K562 (cell line): Measurements from ENCODE around the gene PCDH18. TPM values are rescaled to one million over a fixed set of nuclear protein-coding genes. Genes with fewer than 3 reads are reported as not detected.

Experiments
- ATAC-seq: fragments of 200-7000 bp; cut with Tn5 transposase; 3 replicates; pipeline ENCODE4 v1.9.1; 2020; ENCODE audit warnings: moderate library complexity
- BruUV-seq: library from RNA; stranded (reverse); fragments of 400-500 nt; replicated peaks from 2 replicates; lab custom pipeline; 2021; lab: Mats Ljungman, UMichigan
- CTCF ChIA-PET: fragments of 300-600 bp; formaldehyde crosslinking; extraction: SDS; loops from one replicate; lab custom pipeline; 2021; ENCODE audit warnings: low intra/inter-chr PET ratio; lab: Yijun Ruan, JAX
- POLR2A ChIA-PET: fragments of 300-600, 350-650 bp; sonication (Branson Sonifier 250); formaldehyde crosslinking; extraction: SDS; loops from one replicate; lab custom pipeline; 2021; ENCODE audit warnings: antibody characterized with exemption, inconsistent platforms; lab: Yijun Ruan, JAX
- DNase-seq, 4 experiments: peaks; one replicate each; pipeline versions ENCODE4 v3.0.0 to v3.0.0-alpha.2; 2011 to 2018; ENCODE audit warnings: low spot score in 3 of 4, mixed read lengths in 3 of 4; ENCODE audit errors: extremely low read depth in 1 of 4
- FAIRE-seq: peaks from 2 replicates; lab custom pipeline; 2011; peaks lifted over from hg19 to GRCh38; lab: Jason Lieb, UNC
- H2AFZ ChIP-seq: 2 replicates; pipeline ENCODE4 v1.6.0; 2011; ENCODE audit warnings: low read depth, low read length, control low read depth, inconsistent platforms
- H3K27ac ChIP-seq: fragments of 200-600 bp; 3 replicates; pipeline ENCODE4 v1.8.0; 2011; ENCODE audit warnings: low read depth, mild to moderate bottlenecking, control low read depth, inconsistent platforms, low read length, moderate library complexity, mixed read lengths; ENCODE audit errors: extremely low read depth
- H3K27me3 ChIP-seq, 2 experiments: fragments of 300-600 bp in 1 of 2; 2 replicates in 1 of 2; 3 replicates in 1 of 2; pipeline versions ENCODE4 v1.6.0 to v1.8.0; 2011; ENCODE audit warnings: inconsistent platforms in 2 of 2, low read length in 2 of 2, mild to moderate bottlenecking in 1 of 2, mixed read lengths in 1 of 2, moderate library complexity in 1 of 2; ENCODE audit not compliant: control insufficient read depth in 2 of 2, insufficient read depth in 2 of 2
- H3K36me3 ChIP-seq: fragments of 300-600 bp; 3 replicates; pipeline ENCODE4 v1.8.0; 2011; ENCODE audit warnings: mild to moderate bottlenecking, low read length, inconsistent platforms; ENCODE audit not compliant: control insufficient read depth, insufficient read depth
- H3K4me1 ChIP-seq, 2 experiments: fragments of 200-600 bp in 1 of 2; replicated peaks in 1 of 2; 2 replicates in 1 of 2; 3 replicates in 1 of 2; pipeline versions ENCODE4 v1.5.1 to v1.8.0; 2011; ENCODE audit warnings: inconsistent platforms in 2 of 2, low read length in 2 of 2, mild to moderate bottlenecking in 1 of 2, mixed read lengths in 1 of 2, moderate library complexity in 1 of 2; ENCODE audit not compliant: control insufficient read depth in 2 of 2, insufficient read depth in 2 of 2
- H3K4me2 ChIP-seq: 2 replicates; pipeline ENCODE4 v1.6.1; 2011; ENCODE audit warnings: low read length, control low read depth, inconsistent platforms, mixed read lengths; ENCODE audit not compliant: insufficient read depth
- H3K4me3 ChIP-seq: fragments of 200-600 bp; sonication (generic), shearing (Covaris generic); 2 replicates; pipeline ENCODE4 v1.5.1; 2016; ENCODE audit warnings: control low read depth, inconsistent platforms
- H3K79me2 ChIP-seq: fragments of 200-600 bp; 3 replicates; pipeline ENCODE4 v1.8.0; 2011; ENCODE audit warnings: low read length, inconsistent platforms; ENCODE audit not compliant: control insufficient read depth, insufficient read depth
- H3K9ac ChIP-seq, 2 experiments: 2 replicates each; pipeline versions ENCODE4 v1.6.0 to v1.6.1; 2011; ENCODE audit warnings: low read depth in 2 of 2, low read length in 2 of 2, control low read depth in 1 of 2, inconsistent platforms in 1 of 2, mild to moderate bottlenecking in 1 of 2, mixed read lengths in 1 of 2; ENCODE audit not compliant: insufficient read depth in 1 of 2
- H3K9me1 ChIP-seq: one replicate; pipeline ENCODE4 v1.6.0; 2011; ENCODE audit warnings: inconsistent platforms, mild to moderate bottlenecking, low read length, moderate library complexity; ENCODE audit not compliant: control insufficient read depth, insufficient read depth
- H3K9me3 ChIP-seq: replicated peaks from 2 replicates; pipeline ENCODE4 v1.5.1; 2011; ENCODE audit warnings: low read depth, low read length, inconsistent platforms; ENCODE audit not compliant: control insufficient read depth, insufficient read depth
- H4K20me1 ChIP-seq: replicated peaks from 2 replicates; pipeline ENCODE4 v1.6.1; 2011; ENCODE audit warnings: low read length, inconsistent platforms, mixed read lengths; ENCODE audit not compliant: control insufficient read depth, insufficient read depth
- ATF6 ChIP-seq: sonication (generic); formaldehyde crosslinking; IDR thresholded peaks from 2 replicates; pipeline ENCODE4 v1.4.0; 2020; ENCODE audit warnings: mild to moderate bottlenecking, missing genetic modification reagents
- CHCHD3 ChIP-seq: fragments of 250-450 bp; sonication (Bioruptor Pico); IDR thresholded peaks from 2 replicates; pipeline ENCODE4 v2.1.2; 2022; ENCODE audit warnings: mild to moderate bottlenecking
- EGR1 ChIP-seq: fragments of 450-650 bp; conservative IDR thresholded peaks from 2 replicates; pipeline ENCODE4 v1.6.1; 2017; ENCODE audit warnings: mild to moderate bottlenecking
- MLX ChIP-seq, 2 experiments: fragments of 450-650 bp in 1 of 2; sonication (generic) in 1 of 2; formaldehyde crosslinking; conservative IDR thresholded peaks; 2 replicates each; pipeline versions ENCODE4 v1.4.0 to v1.8.1; 2020 to 2022; ENCODE audit warnings: mild to moderate bottlenecking in 1 of 2, missing genetic modification reagents in 1 of 2
- PRDM10 ChIP-seq: fragments of 450-650 bp; IDR thresholded peaks from 2 replicates; pipeline ENCODE4 v1.6.1; 2018; ENCODE audit not compliant: partially characterized antibody
- PRPF4 ChIP-seq: fragments of 200-400 bp; formaldehyde crosslinking; IDR thresholded peaks from one replicate; pipeline ENCODE4 v1.6.1; 2017; ENCODE audit warnings: low read length, low read depth, mild to moderate bottlenecking; ENCODE audit not compliant: insufficient read depth, poor library complexity, severe bottlenecking
- ZKSCAN1 ChIP-seq: fragments of 150-350 bp; IDR thresholded peaks from 2 replicates; pipeline ENCODE4 v1.6.1; 2016; ENCODE audit warnings: low read depth, low read length
- ZNF224 ChIP-seq: sonication (generic); formaldehyde crosslinking; IDR thresholded peaks from 2 replicates; pipeline ENCODE4 v1.8.0; 2022; ENCODE audit warnings: mild to moderate bottlenecking, missing genetic modification reagents
- WGBS: fragments of 100-300 bp; shearing (Covaris generic); methylation state at CpG from one replicate; pipeline ENCODE4 v1.1.6; 2016; ENCODE audit warnings: low coverage, mixed read lengths; ENCODE audit not compliant: insufficient coverage; ENCODE audit errors: missing lambda C conversion rate; 5-methylcytosine and 5-hydroxymethylcytosine counted together
- in situ Hi-C: fragments of 300-500 bp; cut with MboI; formaldehyde crosslinking; loops from 4 replicates; pipeline ENCODE4 v1.15.0; 2018; ENCODE audit warnings: inconsistent platforms, mixed read lengths
- intact Hi-C: fragments of 100-400 bp; cut with micrococcal nuclease; formaldehyde crosslinking; loops from 2 replicates; pipeline ENCODE4 v1.14.2; 2022
- polyA plus RNA-seq, 8 experiments: library from polyadenylated mRNA; depleted of rRNA in 4 of 8; stranded (reverse) in 5 of 8; unstranded in 3 of 8; fragments of >200 nt; fragmentation: Nextera tagmentation in 2 of 8; fragmentation: Illumina TruSeq in 1 of 8; extraction: Ambion mirVana in 2 of 8; extraction: Trizol in 1 of 8; gene quantifications; 2 replicates each; pipeline versions ENCODE4 v1.2.1 to v1.2.3, GENCODE V29; 2011 to 2014; ENCODE audit warnings: inconsistent platforms in 1 of 8, missing spikeins in 1 of 8
- total RNA-seq, 7 experiments: library from RNA; depleted of rRNA in 6 of 7; stranded (reverse); fragments of >200 nt in 6 of 7; fragmentation: Illumina TruSeq in 2 of 7; extraction: Trizol in 2 of 7; gene quantifications; 2 replicates each; pipeline versions ENCODE4 v1.2.1 to v1.2.3, GENCODE V29; 2011 to 2021; ENCODE audit warnings: low replicate concordance in 1 of 7
- TF ChIP-seq, protein P1 (sequence below): fragments of 250-450 bp; sonication (Bioruptor Pico); IDR thresholded peaks from 2 replicates; pipeline ENCODE4 v1.8.0; 2022; ENCODE audit warnings: inconsistent platforms, mild to moderate bottlenecking, moderate library complexity, borderline replicate concordance

Gene PCDH18
- total and polyA plus RNA-seq, 9 of the 15 experiments (the other 6 are each of a cell fraction or from before 2014, with no cell fraction given), result 0.04 to 0.09 TPM; not detected in 7

DNA sequence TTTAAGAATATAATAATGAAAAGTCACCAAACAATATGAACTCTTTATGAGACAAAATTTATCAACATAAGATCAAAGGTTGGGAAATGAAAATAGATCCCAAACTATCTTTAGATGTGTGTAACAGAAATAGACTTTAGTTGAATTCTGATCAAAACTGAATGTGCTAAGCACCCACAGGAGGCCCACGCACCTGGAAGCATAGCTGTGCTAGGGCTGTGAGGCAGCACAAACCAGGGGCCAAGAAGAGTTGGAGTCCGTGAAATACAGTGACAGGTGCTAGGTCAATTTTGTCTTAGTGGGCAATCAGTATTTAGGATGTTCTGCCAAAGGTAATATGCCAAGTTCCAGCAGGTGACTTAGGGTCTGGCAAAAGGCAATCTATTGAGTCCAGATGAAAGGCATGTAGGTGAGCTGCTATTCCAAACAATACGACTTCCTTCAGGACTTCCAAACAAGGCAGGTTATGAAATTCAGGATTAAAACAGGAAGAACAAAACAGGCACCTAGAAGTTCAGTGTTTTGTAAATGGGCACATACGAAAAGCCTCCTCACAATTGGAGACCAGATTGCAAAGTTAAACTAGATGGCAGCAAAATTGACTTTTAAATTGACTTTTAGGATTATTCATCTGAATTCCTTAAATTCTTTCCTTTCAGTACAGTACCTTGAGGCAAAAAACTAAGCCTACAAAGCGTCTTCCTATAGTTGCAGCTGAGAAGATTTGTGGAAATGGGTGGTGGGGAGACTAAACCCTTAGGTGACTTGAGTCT is 4.7 kb upstream of the PCDH18 start:
- Histone ChIP-seq H4K20me1 (no peaks in the 10 kb centered on the region), H3K36me3 (no peaks in the 10 kb centered on the region), H2AFZ (no peak overlapping the region), H3K4me3 (no peak overlapping the region), H3K27ac (no peak overlapping the region), H3K9me3 (no peaks in the 10 kb centered on the region), H3K27me3 (no peaks in the 10 kb centered on the region), H3K4me1 (no peaks in the 10 kb centered on the region), H3K4me2 (no peak overlapping the region), H3K9me1 (no peaks in the 10 kb centered on the region), H3K9ac (no peak overlapping the region), H3K79me2 (no peaks in the 10 kb centered on the region)
- in situ Hi-C loops, result no loop called here
- ATAC-seq (no peak), FAIRE-seq (no peak), DNase-seq (no peak)
- CTCF ChIA-PET, result no interaction called here
- intact Hi-C loops, result no loop called here
- no TSS peak for BruUV-seq
- POLR2A ChIA-PET, result no interaction called here
- WGBS, result 1% methylated on average over 5 of the region's 5 CpGs
- no peak for TF ChIP-seq CHCHD3
- TF ChIP-seq ZNF224, result no peak
- TF ChIP-seq EGR1, result no peak
- no peak for TF ChIP-seq MLX (CRISPR knock-in tag; conservative IDR thresholded peaks at IDR 0.05)
- TF ChIP-seq ATF6, result no peak
- no peak for TF ChIP-seq ZKSCAN1
- no peak for TF ChIP-seq PRPF4
- TF ChIP-seq, protein P1, sequence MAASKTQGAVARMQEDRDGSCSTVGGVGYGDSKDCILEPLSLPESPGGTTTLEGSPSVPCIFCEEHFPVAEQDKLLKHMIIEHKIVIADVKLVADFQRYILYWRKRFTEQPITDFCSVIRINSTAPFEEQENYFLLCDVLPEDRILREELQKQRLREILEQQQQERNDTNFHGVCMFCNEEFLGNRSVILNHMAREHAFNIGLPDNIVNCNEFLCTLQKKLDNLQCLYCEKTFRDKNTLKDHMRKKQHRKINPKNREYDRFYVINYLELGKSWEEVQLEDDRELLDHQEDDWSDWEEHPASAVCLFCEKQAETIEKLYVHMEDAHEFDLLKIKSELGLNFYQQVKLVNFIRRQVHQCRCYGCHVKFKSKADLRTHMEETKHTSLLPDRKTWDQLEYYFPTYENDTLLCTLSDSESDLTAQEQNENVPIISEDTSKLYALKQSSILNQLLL, result no peak
- TF ChIP-seq PRDM10, result no peak
